G401 (cell line): ENCODE data around the gene TFEB. TPM values are rescaled to one million over a fixed set of nuclear protein-coding genes. Genes with fewer than 3 reads are reported as not detected.

Source experiments
- DNase-seq: peaks from one replicate; pipeline ENCODE4 v3.0.0-alpha.2; 2015; ENCODE audit warnings: low spot score
- in situ Hi-C: cut with HindIII; loops from 2 replicates; pipeline ENCODE4 v1.10.0; 2016; ENCODE audit warnings: low sequenced_read_pairs, mixed read lengths
- total RNA-seq: library from RNA; depleted of rRNA; stranded (reverse); fragments of >200 nt; shearing (Covaris generic); gene quantifications from 2 replicates; pipeline ENCODE4 v1.2.3, GENCODE V29; 2014

Gene TFEB
- total RNA-seq, 1 experiment from 2014 or later = 9.8 TPM

- no peak for DNase-seq
- in situ Hi-C loops = no loop called here
Observed at GRCh38 chr6:41668968-41669367, 66.4 kb downstream of the TFEB start.

GRCh38 chr6:41667195-41667594, 68.2 kb downstream of the TFEB start:
- no peak for DNase-seq
- in situ Hi-C loops = no loop called here

GRCh38 chr6:41664271-41664670, 71.1 kb downstream of the TFEB start:
- in situ Hi-C loops = no loop called here
- DNase-seq = no peak

GRCh38 chr6:41663568-41663967, 71.8 kb downstream of the TFEB start:
- in situ Hi-C loops = no loop called here
- no peak for DNase-seq

- in situ Hi-C loops = no loop called here
- no peak for DNase-seq
Observed at GRCh38 chr6:41659935-41660334, 75.5 kb downstream of the TFEB start.

- no peak for DNase-seq
- in situ Hi-C loops = no loop called here
Observed at GRCh38 chr6:41658636-41659035, 76.8 kb downstream of the TFEB start.

GRCh38 chr6:41657131-41658094, 78.0 kb downstream of the TFEB start:
- in situ Hi-C loops = no loop called here
- DNase-seq = no peak

GRCh38 chr6:41656002-41656691, 79.3 kb downstream of the TFEB start:
- in situ Hi-C loops = no loop called here
- peak; percentile 77 for DNase-seq

GRCh38 chr6:41655646-41656001, 79.8 kb downstream of the TFEB start:
- in situ Hi-C loops = no loop called here
- DNase-seq = no peak

GRCh38 chr6:41655176-41655575, 80.2 kb downstream of the TFEB start:
- DNase-seq = no peak
- in situ Hi-C loops = no loop called here

GRCh38 chr6:41654698-41655151, 80.7 kb downstream of the TFEB start:
- in situ Hi-C loops = no loop called here
- DNase-seq = no peak

- DNase-seq = no peak
- in situ Hi-C loops = no loop called here
Observed at GRCh38 chr6:41654151-41654697, 81.2 kb downstream of the TFEB start.

GRCh38 chr6:41653691-41654090, 81.7 kb downstream of the TFEB start:
- in situ Hi-C loops = no loop called here
- no peak for DNase-seq

GRCh38 chr6:41652866-41653652, 82.3 kb downstream of the TFEB start:
- no peak for DNase-seq
- in situ Hi-C loops = no loop called here

- DNase-seq = no peak
- in situ Hi-C loops = no loop called here
Observed at GRCh38 chr6:41651962-41652657, 83.3 kb downstream of the TFEB start.

GRCh38 chr6:41651246-41651961, 84.0 kb downstream of the TFEB start:
- in situ Hi-C loops = no loop called here
- DNase-seq = no peak

GRCh38 chr6:41650120-41650519, 85.3 kb downstream of the TFEB start:
- in situ Hi-C loops = no loop called here
- no peak for DNase-seq

GRCh38 chr6:41649596-41649995, 85.8 kb downstream of the TFEB start:
- in situ Hi-C loops = no loop called here
- DNase-seq = no peak
